ENCODE measurements around the gene EDC4. TPM values are rescaled to one million over a fixed set of nuclear protein-coding genes. Genes with fewer than 3 reads are reported as not detected.

Gene EDC4
- polyA plus RNA-seq, 1 donor from 2014 or later = 66.0 TPM

DNA sequence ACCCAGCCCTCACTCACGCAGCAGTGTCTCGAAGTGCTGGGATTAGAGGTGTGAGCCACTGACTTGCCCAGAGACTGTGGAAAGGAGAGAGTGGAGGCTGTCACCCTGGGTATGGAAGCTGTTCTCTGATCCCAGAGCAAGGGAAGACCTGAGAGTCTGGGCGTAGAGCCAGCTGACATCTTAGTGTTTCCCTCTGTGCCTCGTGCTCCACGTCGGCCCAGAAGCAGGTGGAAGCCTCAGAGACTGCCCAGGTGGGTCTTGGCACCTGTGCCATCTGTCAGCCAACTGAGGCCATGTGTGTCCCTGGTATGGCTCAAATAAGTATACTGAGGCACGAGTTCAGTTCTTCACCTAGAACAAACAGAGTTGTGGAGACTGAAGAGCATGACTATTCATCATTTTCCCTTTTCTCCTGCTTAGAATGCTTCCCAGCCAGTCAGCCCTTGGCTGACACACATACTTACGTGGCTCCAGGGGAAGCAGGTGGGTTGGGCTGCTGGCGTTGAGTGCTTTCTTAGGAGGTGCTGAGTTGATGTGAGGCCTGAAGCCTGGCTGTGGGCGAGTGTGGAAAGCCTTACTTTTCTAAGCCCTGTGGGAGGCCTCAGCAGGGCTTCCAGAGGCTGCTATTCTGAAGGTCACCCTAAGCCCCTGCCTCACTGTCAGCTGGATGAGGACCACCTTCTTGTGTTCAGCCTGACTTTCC lies 50.7 kb downstream of the EDC4 start:
- Histone ChIP-seq H3K79me2 (replicated peaks; ENCODE audit: insufficient read depth, low read length) (no peaks in the 10 kb centered on the region), H3F3A (ENCODE audit: insufficient read depth, low read length, poor library complexity, severe bottlenecking) (no peaks in the 10 kb centered on the region), H3K36me3 (ENCODE audit: insufficient read depth, low read length) (no peaks in the 10 kb centered on the region), H3K27me3 (ENCODE audit: insufficient read depth, low read depth, low read length) (no peaks in the 10 kb centered on the region), H3K9me3 (ENCODE audit: low read length) (no peaks in the 10 kb centered on the region), H3K27ac (ENCODE audit: low read length) (no peak overlapping the region), H3K4me3 (ENCODE audit: low read length) (no peak overlapping the region), H3K9me2 (ENCODE audit: insufficient read depth, low read length) (no peaks in the 10 kb centered on the region), H2AFZ (ENCODE audit: low read depth, low read length) (no peak overlapping the region), H3K4me2 (ENCODE audit: low read length) (no peak overlapping the region), H3K9ac (ENCODE audit: low read length) (no peak overlapping the region), H4K20me1 (ENCODE audit: insufficient read depth) (no peaks in the 10 kb centered on the region)
- TF ChIP-seq POLR2AphosphoS5 (IDR thresholded peaks at IDR 0.05) = no peak
- no peak for TF ChIP-seq RAD21 (conservative IDR thresholded peaks at IDR 0.05)

DNA sequence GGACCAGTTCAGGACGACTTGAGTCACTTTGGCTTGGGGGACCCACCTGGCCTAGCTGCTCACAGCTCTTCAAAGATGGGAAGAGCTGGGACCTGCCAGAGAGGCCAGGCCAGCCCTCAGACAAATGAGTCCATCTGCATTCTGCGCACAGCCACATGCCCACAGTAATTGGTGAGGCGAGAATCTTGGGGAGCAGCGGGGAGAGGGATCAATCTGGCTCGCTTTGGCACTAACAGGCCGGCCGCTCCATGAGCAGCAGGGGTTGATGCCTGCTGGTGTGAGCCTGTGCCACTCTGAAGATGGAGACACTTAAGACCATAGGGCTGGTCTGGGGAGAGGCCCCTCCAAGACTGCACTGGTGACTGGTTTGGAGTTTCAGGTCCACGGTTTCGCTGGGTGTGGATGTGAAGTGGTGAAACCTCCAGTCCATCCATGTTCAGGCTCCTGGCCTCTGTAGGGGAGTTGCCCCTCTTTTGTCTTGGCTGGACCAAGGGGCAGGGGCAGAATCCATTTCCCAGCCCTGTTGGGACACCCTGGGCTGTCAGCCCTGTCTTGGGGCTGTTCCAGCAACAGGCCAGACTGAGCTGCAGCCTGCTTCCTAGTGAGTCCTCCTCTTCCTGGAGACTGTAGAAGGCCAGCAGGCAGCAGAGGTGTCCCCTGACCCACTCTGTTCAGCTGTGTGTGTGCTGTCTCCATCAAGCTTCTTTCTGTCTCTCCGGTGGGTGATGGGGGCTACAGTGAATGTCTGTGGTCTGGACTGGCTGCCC lies 51.5 kb downstream of the EDC4 start:
- Histone ChIP-seq H3K9me2 (ENCODE audit: insufficient read depth, low read length) (no peaks in the 10 kb centered on the region), H3K9me3 (ENCODE audit: low read length) (no peaks in the 10 kb centered on the region), H3K36me3 (ENCODE audit: insufficient read depth, low read length) (no peaks in the 10 kb centered on the region), H3K9ac (ENCODE audit: low read length) (no peak overlapping the region), H3F3A (ENCODE audit: insufficient read depth, low read length, poor library complexity, severe bottlenecking) (no peaks in the 10 kb centered on the region), H2AFZ (ENCODE audit: low read depth, low read length) (no peak overlapping the region), H3K4me2 (ENCODE audit: low read length) (no peak overlapping the region), H3K27me3 (ENCODE audit: insufficient read depth, low read depth, low read length) (no peaks in the 10 kb centered on the region), H4K20me1 (ENCODE audit: insufficient read depth) (no peaks in the 10 kb centered on the region), H3K4me3 (ENCODE audit: low read length) (no peak overlapping the region), H3K79me2 (replicated peaks; ENCODE audit: insufficient read depth, low read length) (no peaks in the 10 kb centered on the region), H3K27ac (ENCODE audit: low read length) (no peak overlapping the region)
- TF ChIP-seq RAD21 (conservative IDR thresholded peaks at IDR 0.05) (no peak), CTCF (IDR thresholded peaks at IDR 0.05; ENCODE audit: poor library complexity, severe bottlenecking) (no peak), TAF1 (IDR thresholded peaks at IDR 0.05; ENCODE audit: low read depth) (no peak), POLR2AphosphoS5 (IDR thresholded peaks at IDR 0.05) (no peak), REST (IDR thresholded peaks at IDR 0.05; ENCODE audit: borderline replicate concordance) (no peak), MXI1 (conservative IDR thresholded peaks at IDR 0.05; ENCODE audit: poor library complexity, severe bottlenecking) (no peak), SMC3 (conservative IDR thresholded peaks at IDR 0.05; ENCODE audit: poor library complexity) (no peak), EZH2 (IDR thresholded peaks at IDR 0.05; ENCODE audit: borderline replicate concordance, insufficient read depth, low read length, poor library complexity, severe bottlenecking) (no peak), EP300 (conservative IDR thresholded peaks at IDR 0.05; ENCODE audit: poor library complexity, severe bottlenecking) (no peak)

Data from neural cell (in vitro differentiated cells).